ENCODE measurements around the gene OSBPL1A.

OSBPL1A gene

GRCh38 chr18:24344509-24344908 is 53.1 kb downstream of the OSBPL1A start:
- ATAC-seq (replicated peaks) (no peak), DNase-seq (no peak)
- H3K27ac Mint-ChIP-seq, result no peak overlapping the region
- no peak overlapping the region for H3K4me3 Mint-ChIP-seq
- H3K4me1 Mint-ChIP-seq, result no peaks in the 10 kb centered on the region
- H3K36me3 Mint-ChIP-seq, result no peaks in the 10 kb centered on the region
- H3K9me3 Mint-ChIP-seq, result no peaks in the 10 kb centered on the region
- H3K27me3 Mint-ChIP-seq, result no peaks in the 10 kb centered on the region

GRCh38 chr18:24342347-24342746 is 55.3 kb downstream of the OSBPL1A start:
- no peak overlapping the region for H3K27ac Mint-ChIP-seq
- H3K27me3 Mint-ChIP-seq, result no peaks in the 10 kb centered on the region
- no peaks in the 10 kb centered on the region for H3K36me3 Mint-ChIP-seq
- H3K9me3 Mint-ChIP-seq, result no peaks in the 10 kb centered on the region
- no peak overlapping the region for H3K4me3 Mint-ChIP-seq
- no peaks in the 10 kb centered on the region for H3K4me1 Mint-ChIP-seq
- no peak for ATAC-seq (replicated peaks)
- no peak for DNase-seq

DNA sequence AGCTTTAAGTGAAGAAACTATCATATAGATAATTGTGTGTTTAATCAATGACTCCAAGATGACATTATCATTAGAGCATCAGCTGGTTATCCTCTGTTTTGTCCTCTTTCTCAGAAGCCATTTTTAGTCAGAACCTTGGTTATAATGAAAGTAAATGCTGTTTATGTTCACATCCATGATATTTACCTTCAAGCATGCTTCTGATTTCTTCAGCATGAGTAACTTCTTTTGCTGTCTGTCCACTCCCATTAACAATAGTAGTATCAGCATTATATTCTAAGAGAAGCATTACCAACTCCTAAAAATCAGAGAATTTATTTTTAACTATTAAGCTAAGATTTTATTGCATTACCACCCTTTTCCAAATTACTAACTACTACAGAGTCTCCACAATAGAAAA is 56.3 kb downstream of the OSBPL1A start:
- Mint-ChIP-seq H3K4me3 (no peak overlapping the region), H3K36me3 (no peaks in the 10 kb centered on the region), H3K9me3 (no peaks in the 10 kb centered on the region), H3K4me1 (no peaks in the 10 kb centered on the region), H3K27ac (no peak overlapping the region), H3K27me3 (no peaks in the 10 kb centered on the region)
- ATAC-seq (replicated peaks), result no peak
- no peak for DNase-seq

- Mint-ChIP-seq H3K4me1 (no peaks in the 10 kb centered on the region), H3K36me3 (peaks cover 4 to 14% of the 10 kb centered on the region in 2 donors), H3K4me3 (no peak overlapping the region), H3K9me3 (peaks cover 3 to 4% of the 10 kb centered on the region in 2 donors), H3K27ac (no peak overlapping the region), H3K27me3 (no peaks in the 10 kb centered on the region)
- no peak for ATAC-seq (replicated peaks)
- no peak for DNase-seq
Observed at GRCh38 chr18:24333084-24333483, 64.5 kb downstream of the OSBPL1A start.

DNA sequence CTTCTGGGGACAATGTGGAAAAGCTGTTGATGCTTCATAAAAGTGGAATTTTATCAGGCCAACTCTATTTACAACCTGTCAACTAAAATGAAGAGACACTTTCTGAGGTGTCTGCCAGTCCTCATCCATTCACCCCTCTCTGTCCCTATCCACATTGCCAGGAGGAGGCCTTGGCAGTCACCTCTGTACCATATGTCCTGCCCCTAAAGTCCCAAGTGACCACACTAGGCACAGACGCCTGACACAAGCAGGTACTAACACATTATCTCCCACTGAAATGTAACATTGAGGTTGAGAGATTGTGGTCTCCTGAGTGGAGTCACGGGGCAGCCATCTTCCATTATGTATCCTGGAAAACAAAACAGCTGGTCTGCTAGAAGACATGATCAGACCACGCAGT is 71.4 kb downstream of the OSBPL1A start:
- ATAC-seq (replicated peaks) (no peak), DNase-seq (no peak)
- Mint-ChIP-seq H3K9me3 (no peaks in the 10 kb centered on the region), H3K4me3 (no peak overlapping the region), H3K27ac (no peak overlapping the region), H3K4me1 (no peaks in the 10 kb centered on the region), H3K27me3 (no peaks in the 10 kb centered on the region), H3K36me3 (peaks cover 0 to 7% of the 10 kb centered on the region in 2 donors)

DNA sequence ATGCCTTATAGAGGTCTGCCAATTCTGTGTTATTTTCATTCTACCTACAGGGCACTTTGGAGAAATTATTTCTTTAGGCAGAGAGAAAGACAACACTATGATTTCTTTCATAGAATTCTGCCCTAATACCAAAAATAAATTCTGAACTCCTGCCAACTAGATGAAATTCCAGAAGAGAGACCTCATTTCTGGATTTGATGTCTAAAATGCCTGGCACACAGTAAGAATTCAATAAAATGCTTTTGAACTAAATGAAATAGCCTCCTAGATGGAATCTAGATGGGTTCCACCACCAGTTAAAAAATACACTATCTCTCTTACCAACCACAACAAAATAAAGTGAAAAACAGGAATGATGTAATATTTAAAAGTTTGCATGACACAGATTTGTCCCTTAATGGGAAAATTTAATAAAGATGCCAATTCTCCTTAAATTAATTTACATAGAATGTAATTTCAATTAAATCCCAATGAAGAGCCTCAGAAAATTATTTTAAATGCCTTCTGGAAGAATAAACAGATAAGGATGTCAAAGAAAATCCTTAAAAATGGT is 75.0 kb downstream of the OSBPL1A start:
- H3K27ac Mint-ChIP-seq, result no peak overlapping the region

GRCh38 chr18:24321071-24321470 is 76.6 kb downstream of the OSBPL1A start:
- no peak for DNase-seq
- ATAC-seq (replicated peaks), result no peak
- Mint-ChIP-seq H3K9me3 (no peaks in the 10 kb centered on the region), H3K27me3 (no peaks in the 10 kb centered on the region), H3K36me3 (peaks cover 0 to 4% of the 10 kb centered on the region in 2 donors), H3K4me1 (peaks cover 0 to 2% of the 10 kb centered on the region in 2 donors), H3K27ac (no peak overlapping the region), H3K4me3 (no peak overlapping the region)

More for the DNA sequence above, 75.0 kb downstream of the OSBPL1A start:
- DNase-seq (no peak), ATAC-seq (replicated peaks) (no peak)
- no peaks in the 10 kb centered on the region for H3K27me3 Mint-ChIP-seq
- H3K36me3 Mint-ChIP-seq, result peaks cover 0 to 7% of the 10 kb centered on the region in 2 donors
- no peak overlapping the region for H3K4me3 Mint-ChIP-seq
- H3K9me3 Mint-ChIP-seq, result no peaks in the 10 kb centered on the region
- peaks cover 0 to 2% of the 10 kb centered on the region in 2 donors for H3K4me1 Mint-ChIP-seq

- DNase-seq, result no peak
- Mint-ChIP-seq H3K36me3 (peaks cover 0 to 5% of the 10 kb centered on the region in 2 donors), H3K27ac (no peak overlapping the region), H3K27me3 (no peaks in the 10 kb centered on the region), H3K4me1 (peaks cover 0 to 2% of the 10 kb centered on the region in 2 donors), H3K9me3 (no peaks in the 10 kb centered on the region), H3K4me3 (no peak overlapping the region)
- no peak for ATAC-seq (replicated peaks)
Observed at GRCh38 chr18:24319757-24320156, 77.9 kb downstream of the OSBPL1A start.

DNA sequence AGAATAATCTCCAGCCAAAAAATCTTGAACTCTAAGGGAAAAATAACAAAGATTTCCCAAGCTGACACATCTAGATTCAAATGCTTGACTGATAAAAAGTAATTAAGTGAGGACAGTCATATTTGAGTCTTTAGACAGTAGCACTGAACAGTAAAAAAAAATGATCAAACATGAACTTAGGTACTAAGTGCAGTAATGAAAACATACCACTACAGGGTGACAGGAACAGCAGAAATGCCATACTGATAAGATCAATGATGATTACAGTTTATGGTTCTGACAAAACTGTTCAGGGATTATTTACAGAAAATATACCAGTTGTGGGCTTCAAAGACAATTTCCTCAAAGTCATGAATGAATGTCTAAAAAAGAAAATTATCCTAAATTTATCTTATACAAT is 80.3 kb downstream of the OSBPL1A start:
- DNase-seq (no peak), ATAC-seq (replicated peaks) (no peak)
- Mint-ChIP-seq H3K4me1 (peaks cover 0 to 2% of the 10 kb centered on the region in 2 donors), H3K27me3 (no peaks in the 10 kb centered on the region), H3K27ac (no peak overlapping the region), H3K36me3 (peaks cover 0 to 5% of the 10 kb centered on the region in 2 donors), H3K4me3 (no peak overlapping the region), H3K9me3 (no peaks in the 10 kb centered on the region)

DNA sequence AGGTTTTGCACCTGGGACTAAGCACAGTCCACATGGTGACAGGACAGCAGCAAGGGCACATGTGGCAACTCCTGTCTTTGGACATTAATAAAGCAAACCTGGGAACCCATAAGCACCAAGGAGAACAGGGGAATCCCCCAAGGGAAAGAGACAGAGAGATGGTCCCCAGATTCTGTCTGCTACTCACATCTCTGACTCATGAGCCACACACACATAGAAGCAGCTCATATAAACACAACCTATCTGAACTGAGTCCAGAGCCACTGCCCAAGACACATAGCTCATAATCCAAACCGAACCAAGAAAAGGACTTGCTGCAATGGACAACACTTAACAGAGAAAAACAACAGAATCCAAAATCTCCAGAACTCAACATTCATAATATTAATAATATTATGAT is 82.5 kb downstream of the OSBPL1A start:
- Mint-ChIP-seq H3K9me3 (no peaks in the 10 kb centered on the region), H3K4me3 (no peak overlapping the region), H3K27ac (no peak overlapping the region), H3K4me1 (peaks cover 0 to 2% of the 10 kb centered on the region in 2 donors), H3K27me3 (no peaks in the 10 kb centered on the region), H3K36me3 (peaks cover 0 to 11% of the 10 kb centered on the region in 2 donors)
- ATAC-seq (replicated peaks), result no peak
- DNase-seq, result no peak

DNA sequence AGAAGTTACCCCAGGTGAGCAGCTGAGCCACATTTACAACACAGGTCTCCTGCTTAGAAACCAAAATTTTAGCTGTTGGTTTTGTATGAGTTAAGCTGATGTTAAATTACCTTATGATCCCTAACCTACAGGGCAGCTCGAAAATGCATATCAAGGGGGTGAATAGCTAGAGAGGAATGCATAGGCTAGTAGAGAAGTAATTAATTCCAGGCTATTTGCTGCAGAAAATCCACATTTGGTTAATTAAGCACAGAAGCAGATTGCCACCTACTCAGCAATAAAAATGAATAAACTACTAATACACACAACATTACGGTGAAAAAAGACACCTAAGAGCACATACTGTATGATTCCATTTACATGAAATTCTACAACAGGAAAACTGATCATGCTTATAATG is 91.4 kb downstream of the OSBPL1A start:
- H3K4me3 Mint-ChIP-seq, result no peak overlapping the region
- peaks cover 8 to 39% of the 10 kb centered on the region in 2 donors for H3K36me3 Mint-ChIP-seq
- DNase-seq (no peak), ATAC-seq (replicated peaks) (no peak)
- no peaks in the 10 kb centered on the region for H3K4me1 Mint-ChIP-seq
- no peak overlapping the region for H3K27ac Mint-ChIP-seq
- no peaks in the 10 kb centered on the region for H3K27me3 Mint-ChIP-seq
- peaks cover 5 to 7% of the 10 kb centered on the region in 2 donors for H3K9me3 Mint-ChIP-seq

GRCh38 chr18:24300703-24301102 is 96.9 kb downstream of the OSBPL1A start:
- H3K9me3 Mint-ChIP-seq, result peaks cover 0 to under 1% of the 10 kb centered on the region in 2 donors
- no peak overlapping the region for H3K4me3 Mint-ChIP-seq
- no peak for ATAC-seq (replicated peaks)
- H3K36me3 Mint-ChIP-seq, result peaks cover 8 to 17% of the 10 kb centered on the region in 2 donors
- H3K27ac Mint-ChIP-seq, result no peak overlapping the region
- peaks cover 3 to 11% of the 10 kb centered on the region in 2 donors for H3K4me1 Mint-ChIP-seq
- no peak for DNase-seq
- no peaks in the 10 kb centered on the region for H3K27me3 Mint-ChIP-seq

DNA sequence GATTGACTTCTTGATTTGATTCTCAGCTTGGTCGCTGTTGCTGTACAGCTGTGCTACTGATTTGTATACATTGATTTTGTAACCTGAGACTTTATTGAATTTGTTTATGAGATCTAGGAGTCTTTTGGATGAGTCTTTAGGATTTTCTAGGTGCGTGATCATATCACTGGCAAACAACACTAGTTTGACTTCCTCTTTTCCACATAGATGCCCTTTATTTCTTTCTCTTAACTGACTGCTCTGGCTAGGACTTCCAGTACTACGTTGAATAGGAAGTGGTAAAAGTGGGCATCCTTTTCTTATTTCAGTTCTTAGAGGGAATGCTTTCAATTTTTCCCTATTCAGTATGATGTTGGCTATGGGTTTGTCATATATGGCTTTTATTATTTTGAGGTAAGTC is 101.3 kb downstream of the OSBPL1A start:
- H3K9me3 Mint-ChIP-seq, result peaks cover 0 to 4% of the 10 kb centered on the region in 2 donors
- H3K4me3 Mint-ChIP-seq, result no peak overlapping the region
- H3K36me3 Mint-ChIP-seq, result peaks cover 0 to 2% of the 10 kb centered on the region in 2 donors
- H3K27me3 Mint-ChIP-seq, result no peaks in the 10 kb centered on the region
- no peak overlapping the region for H3K27ac Mint-ChIP-seq
- H3K4me1 Mint-ChIP-seq, result peaks cover 3 to 11% of the 10 kb centered on the region in 2 donors
- ATAC-seq (replicated peaks), result no peak
- no peak for DNase-seq

- H3K27ac Mint-ChIP-seq, result no peak overlapping the region
- peaks cover 0 to 4% of the 10 kb centered on the region in 2 donors for H3K9me3 Mint-ChIP-seq
- DNase-seq (no peak), ATAC-seq (replicated peaks) (no peak)
- no peaks in the 10 kb centered on the region for H3K27me3 Mint-ChIP-seq
- peaks cover 0 to 3% of the 10 kb centered on the region in 2 donors for H3K36me3 Mint-ChIP-seq
- peaks cover 3 to 11% of the 10 kb centered on the region in 2 donors for H3K4me1 Mint-ChIP-seq
- H3K4me3 Mint-ChIP-seq, result no peak overlapping the region
Observed at GRCh38 chr18:24293254-24293653, 104.4 kb downstream of the OSBPL1A start.

- H3K36me3 Mint-ChIP-seq, result peaks cover 0 to 5% of the 10 kb centered on the region in 2 donors
- H3K27me3 Mint-ChIP-seq, result peaks cover 7% of the 10 kb centered on the region in 2 donors
Observed at GRCh38 chr18:24278591-24278990, 119.0 kb downstream of the OSBPL1A start.

More at GRCh38 chr18:24278591-24278990, 119.0 kb downstream of the OSBPL1A start:
- ATAC-seq (replicated peaks) (no peak), DNase-seq (no peak)
- no peak overlapping the region for H3K4me3 Mint-ChIP-seq
- no peak overlapping the region for H3K27ac Mint-ChIP-seq
- H3K9me3 Mint-ChIP-seq, result no peaks in the 10 kb centered on the region
- no peaks in the 10 kb centered on the region for H3K4me1 Mint-ChIP-seq

Measured in stimulated activated naive B cell treated with anti-CD40 and anti-IgM and Interleukin-4, amounts not matched to agents 10 μg/mL and 1 μg/mL and 100 μg/mL, for 72 hours (primary cell).